Stimulated activated effector memory CD8-positive, alpha-beta T cell treated with anti-CD3 and anti-CD28 coated beads, Interleukin-12 subunit alpha, Interleukin-12 subunit beta, amount 100 ng/mL, for 72 hours (primary cell): ENCODE results near the gene ATP5F1D.

Experiments used
- ATAC-seq: fragments of 150-1000 bp; cut with Tn5 transposase; 2 replicates; pipeline ENCODE4 v1.10.0; 2021
- DNase-seq, 2 donors: peaks; one replicate each; pipeline ENCODE4 v3.0.0; 2021 to 2022; ENCODE audit warnings: low spot score in 2 of 2
- H3K27ac Mint-ChIP-seq: one replicate; pipeline ENCODE4 v1.8.0; 2022; ENCODE audit warnings: mild to moderate bottlenecking, mixed read lengths
- H3K36me3 Mint-ChIP-seq: one replicate; pipeline ENCODE4 v1.8.0; 2022; ENCODE audit warnings: mild to moderate bottlenecking, mixed read lengths
- H3K4me1 Mint-ChIP-seq: one replicate; pipeline ENCODE4 v1.8.0; 2022; ENCODE audit warnings: mixed read lengths
- H3K4me3 Mint-ChIP-seq: one replicate; pipeline ENCODE4 v1.8.0; 2022; ENCODE audit warnings: mild to moderate bottlenecking, mixed read lengths
- H3K9me3 Mint-ChIP-seq: one replicate; pipeline ENCODE4 v1.8.0; 2022; ENCODE audit warnings: mixed read lengths

Gene ATP5F1D

GRCh38 chr19:1272423-1273262 lies 31.1 kb downstream of the ATP5F1D start:
- Mint-ChIP-seq H3K9me3 (no peaks in the 10 kb centered on the region), H3K27ac (peak overlapping the region; percentile 81), H3K4me1 (peaks cover 66% of the 10 kb centered on the region), H3K4me3 (peak overlapping the region; percentile 89), H3K36me3 (peaks cover 100% of the 10 kb centered on the region)
- DNase-seq: no peak
- no peak for ATAC-seq

GRCh38 chr19:1273263-1274041 lies 31.9 kb downstream of the ATP5F1D start:
- peaks cover 100% of the 10 kb centered on the region for H3K36me3 Mint-ChIP-seq
- DNase-seq (no peak), ATAC-seq (no peak)
- peak overlapping the region; percentile 89 for H3K4me3 Mint-ChIP-seq
- H3K4me1 Mint-ChIP-seq: peaks cover 58% of the 10 kb centered on the region
- H3K9me3 Mint-ChIP-seq: no peaks in the 10 kb centered on the region
- H3K27ac Mint-ChIP-seq: peak overlapping the region; percentile 92

GRCh38 chr19:1274081-1274851 lies 32.7 kb downstream of the ATP5F1D start:
- Mint-ChIP-seq H3K4me1 (peaks cover 52% of the 10 kb centered on the region), H3K4me3 (peak overlapping the region; percentile 89), H3K36me3 (peaks cover 100% of the 10 kb centered on the region), H3K27ac (peak overlapping the region; percentile 92), H3K9me3 (no peaks in the 10 kb centered on the region)
- DNase-seq (no peak), ATAC-seq (no peak)

GRCh38 chr19:1274852-1275259 lies 33.3 kb downstream of the ATP5F1D start:
- H3K9me3 Mint-ChIP-seq: no peaks in the 10 kb centered on the region

GRCh38 chr19:1275260-1275975 lies 33.9 kb downstream of the ATP5F1D start, which contains the start of gene FAM174C:
Gene FAM174C (plus strand): TSS chr19:1275530. CDS start chr19:1275550, 20 bp downstream.
- Mint-ChIP-seq H3K36me3 (peaks cover 95% of the 10 kb centered on the region), H3K4me1 (peaks cover 56% of the 10 kb centered on the region)

More at GRCh38 chr19:1274852-1275259, 33.3 kb downstream of the ATP5F1D start:
- ATAC-seq (no peak), DNase-seq (no peak)
- Mint-ChIP-seq H3K36me3 (peaks cover 100% of the 10 kb centered on the region), H3K4me1 (peaks cover 56% of the 10 kb centered on the region), H3K27ac (peak overlapping the region; percentile 92), H3K4me3 (peak overlapping the region; percentile 89)

GRCh38 chr19:1275976-1276627 lies 34.6 kb downstream of the ATP5F1D start:
- ATAC-seq: no peak
- Mint-ChIP-seq H3K9me3 (no peaks in the 10 kb centered on the region), H3K4me3 (peak overlapping the region; percentile 89), H3K4me1 (peaks cover 50% of the 10 kb centered on the region), H3K36me3 (peaks cover 88% of the 10 kb centered on the region), H3K27ac (peak overlapping the region; percentile 92)
- DNase-seq: no peak

More at GRCh38 chr19:1275260-1275975, 33.9 kb downstream of the ATP5F1D start, which contains the start of gene FAM174C:
- peak; percentile 91 for ATAC-seq
- peak; percentile 88 to 97 for DNase-seq
- peak within 1 kb of the TSS; percentile 89 for H3K4me3 Mint-ChIP-seq
- peak within 1 kb of the TSS; percentile 92 for H3K27ac Mint-ChIP-seq
- H3K9me3 Mint-ChIP-seq: no peaks in the 10 kb centered on the region

- H3K4me3 Mint-ChIP-seq: peak overlapping the region; percentile 89
- DNase-seq: no peak
Observed at GRCh38 chr19:1276628-1277022, 35.1 kb downstream of the ATP5F1D start.

GRCh38 chr19:1277061-1277460 lies 35.5 kb downstream of the ATP5F1D start:
- Mint-ChIP-seq H3K36me3 (peaks cover 84% of the 10 kb centered on the region), H3K27ac (peak overlapping the region; percentile 92), H3K4me1 (peaks cover 40% of the 10 kb centered on the region), H3K4me3 (peak overlapping the region; percentile 89), H3K9me3 (no peaks in the 10 kb centered on the region)
- ATAC-seq: no peak
- no peak for DNase-seq

More at GRCh38 chr19:1276628-1277022, 35.1 kb downstream of the ATP5F1D start:
- no peaks in the 10 kb centered on the region for H3K9me3 Mint-ChIP-seq
- H3K36me3 Mint-ChIP-seq: peaks cover 85% of the 10 kb centered on the region
- H3K4me1 Mint-ChIP-seq: peaks cover 45% of the 10 kb centered on the region
- ATAC-seq: no peak
- H3K27ac Mint-ChIP-seq: peak overlapping the region; percentile 92

GRCh38 chr19:1278074-1278473 lies 36.5 kb downstream of the ATP5F1D start:
- H3K36me3 Mint-ChIP-seq: peaks cover 74% of the 10 kb centered on the region
- peak overlapping the region; percentile 64 for H3K27ac Mint-ChIP-seq
- H3K4me3 Mint-ChIP-seq: peak overlapping the region; percentile 11
- ATAC-seq (no peak), DNase-seq (no peak)
- peaks cover 30% of the 10 kb centered on the region for H3K4me1 Mint-ChIP-seq
- H3K9me3 Mint-ChIP-seq: no peaks in the 10 kb centered on the region

- H3K27ac Mint-ChIP-seq: no peak overlapping the region
Observed at GRCh38 chr19:1278713-1279660, 37.4 kb downstream of the ATP5F1D start.

GRCh38 chr19:1279782-1280341 lies 38.3 kb downstream of the ATP5F1D start:
- peak overlapping the region; percentile 74 for H3K27ac Mint-ChIP-seq
- DNase-seq (peak; percentile 80 to 91), ATAC-seq (peak; percentile 34)
- peaks cover 19% of the 10 kb centered on the region for H3K4me1 Mint-ChIP-seq
- peaks cover 56% of the 10 kb centered on the region for H3K36me3 Mint-ChIP-seq
- no peak overlapping the region for H3K4me3 Mint-ChIP-seq
- H3K9me3 Mint-ChIP-seq: no peaks in the 10 kb centered on the region

More at GRCh38 chr19:1278713-1279660, 37.4 kb downstream of the ATP5F1D start:
- DNase-seq: no peak
- ATAC-seq: no peak
- Mint-ChIP-seq H3K4me3 (no peak overlapping the region), H3K9me3 (no peaks in the 10 kb centered on the region), H3K4me1 (peaks cover 21% of the 10 kb centered on the region), H3K36me3 (peaks cover 65% of the 10 kb centered on the region)

- no peak for ATAC-seq
- Mint-ChIP-seq H3K4me3 (no peak overlapping the region), H3K36me3 (peaks cover 46% of the 10 kb centered on the region), H3K4me1 (peaks cover 19% of the 10 kb centered on the region), H3K9me3 (no peaks in the 10 kb centered on the region), H3K27ac (peak overlapping the region; percentile 63)
- no peak for DNase-seq
Observed at GRCh38 chr19:1280636-1281568, 39.4 kb downstream of the ATP5F1D start.
